Measurements from ENCODE around the gene HSPG2.
"Not testable (repeated sequence)": the region's sequence is repeated elsewhere in the genome, so short reads cannot be mapped to it uniquely, and the experiment has no call there.

The HSPG2 gene

DNA sequence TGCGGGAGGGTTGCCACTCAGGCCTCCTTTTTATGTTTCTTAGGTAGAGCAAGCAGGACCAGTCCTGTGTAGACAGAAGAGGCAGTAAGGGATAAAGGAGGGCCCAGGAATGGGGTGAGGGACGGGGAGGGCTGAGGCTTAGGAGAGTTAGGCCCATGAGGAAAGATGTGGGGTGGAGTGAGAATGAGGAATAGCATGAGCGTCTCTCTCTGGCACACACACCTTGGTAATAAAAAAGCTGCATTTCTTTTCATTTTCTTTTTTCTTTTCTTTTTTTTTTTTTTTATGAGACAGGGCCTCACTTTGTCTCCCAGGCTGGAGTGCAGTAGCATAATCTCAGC, 7.6 kb upstream of the HSPG2 start:
- Histone ChIP-seq H2AFZ (ENCODE audit: low read length) (no peak overlapping the region), H3K27ac (ENCODE audit: low read depth, low read length, poor library complexity, severe bottlenecking) (no peak overlapping the region), H3K9me2 (ENCODE audit: low read depth, low read length) (no peaks in the 10 kb centered on the region), H3K27me3 (ENCODE audit: insufficient read depth, low read length) (no peaks in the 10 kb centered on the region), H3K79me2 (ENCODE audit: insufficient read depth, low read length) (no peaks in the 10 kb centered on the region), H3K4me1 (ENCODE audit: insufficient read depth, low read length, severe bottlenecking) (no peaks in the 10 kb centered on the region), H3F3A (ENCODE audit: insufficient read depth, low read length) (no peaks in the 10 kb centered on the region), H3K9me3 (ENCODE audit: low read length) (no peaks in the 10 kb centered on the region), H4K20me1 (ENCODE audit: insufficient read depth, low read length) (no peaks in the 10 kb centered on the region), H3K9ac (ENCODE audit: low read length) (no peak overlapping the region), H3K36me3 (ENCODE audit: insufficient read depth, low read length) (no peaks in the 10 kb centered on the region), H3K4me2 (ENCODE audit: low read length) (no peak overlapping the region), H3K4me3 (ENCODE audit: low read depth, low read length, poor library complexity, severe bottlenecking) (no peak overlapping the region)
- TF ChIP-seq EZH2 (IDR thresholded peaks at IDR 0.05; ENCODE audit: borderline replicate concordance, low read length): no peak
- TF ChIP-seq, protein P1, sequence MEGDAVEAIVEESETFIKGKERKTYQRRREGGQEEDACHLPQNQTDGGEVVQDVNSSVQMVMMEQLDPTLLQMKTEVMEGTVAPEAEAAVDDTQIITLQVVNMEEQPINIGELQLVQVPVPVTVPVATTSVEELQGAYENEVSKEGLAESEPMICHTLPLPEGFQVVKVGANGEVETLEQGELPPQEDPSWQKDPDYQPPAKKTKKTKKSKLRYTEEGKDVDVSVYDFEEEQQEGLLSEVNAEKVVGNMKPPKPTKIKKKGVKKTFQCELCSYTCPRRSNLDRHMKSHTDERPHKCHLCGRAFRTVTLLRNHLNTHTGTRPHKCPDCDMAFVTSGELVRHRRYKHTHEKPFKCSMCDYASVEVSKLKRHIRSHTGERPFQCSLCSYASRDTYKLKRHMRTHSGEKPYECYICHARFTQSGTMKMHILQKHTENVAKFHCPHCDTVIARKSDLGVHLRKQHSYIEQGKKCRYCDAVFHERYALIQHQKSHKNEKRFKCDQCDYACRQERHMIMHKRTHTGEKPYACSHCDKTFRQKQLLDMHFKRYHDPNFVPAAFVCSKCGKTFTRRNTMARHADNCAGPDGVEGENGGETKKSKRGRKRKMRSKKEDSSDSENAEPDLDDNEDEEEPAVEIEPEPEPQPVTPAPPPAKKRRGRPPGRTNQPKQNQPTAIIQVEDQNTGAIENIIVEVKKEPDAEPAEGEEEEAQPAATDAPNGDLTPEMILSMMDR (IDR thresholded peaks at IDR 0.05; ENCODE audit: low read length): no peak

DNA sequence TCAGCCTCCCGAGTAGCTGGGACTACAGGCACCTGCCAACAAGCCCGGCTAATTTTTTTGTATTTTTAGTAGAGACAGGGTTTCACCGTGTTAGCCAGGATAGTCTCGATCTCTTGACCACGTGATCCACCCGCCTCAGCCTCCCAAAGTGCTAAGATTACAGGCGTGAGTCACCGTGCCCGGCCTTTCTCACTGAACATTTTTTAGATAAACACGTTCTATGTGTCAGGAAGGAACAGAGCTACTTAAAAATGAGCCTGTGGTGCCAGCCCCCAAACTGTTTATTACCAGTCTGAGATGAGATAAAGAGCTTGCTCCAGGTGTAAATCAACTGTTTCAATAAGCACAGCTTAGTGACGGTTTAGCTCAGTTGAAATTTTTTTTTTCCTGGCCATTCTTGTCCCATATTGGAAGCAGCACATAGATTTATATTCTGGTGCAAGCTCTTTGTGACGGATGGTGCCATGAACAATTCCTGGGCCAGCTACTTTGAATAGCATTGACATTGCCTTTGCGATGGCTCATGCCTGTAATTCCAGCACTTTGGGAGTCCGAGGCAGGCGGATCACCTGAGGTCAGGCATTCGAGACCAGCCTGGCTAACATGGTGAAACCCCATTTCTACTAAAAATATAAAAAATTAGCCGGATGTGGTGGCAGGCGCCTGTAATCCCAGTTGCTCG, 6.0 kb upstream of the HSPG2 start:
- not testable (repeated sequence) for H3K9me3 ChIP-seq (ENCODE audit: low read length); H3K4me2 ChIP-seq (ENCODE audit: low read length); H2AFZ ChIP-seq (ENCODE audit: low read length); H3K36me3 ChIP-seq (ENCODE audit: insufficient read depth, low read length); H3K4me1 ChIP-seq (ENCODE audit: insufficient read depth, low read length, severe bottlenecking); H3K4me3 ChIP-seq (ENCODE audit: low read depth, low read length, poor library complexity, severe bottlenecking); H4K20me1 ChIP-seq (ENCODE audit: insufficient read depth, low read length); H3K9me2 ChIP-seq (ENCODE audit: low read depth, low read length); H3K9ac ChIP-seq (ENCODE audit: low read length); H3K27me3 ChIP-seq (ENCODE audit: insufficient read depth, low read length); H3F3A ChIP-seq (ENCODE audit: insufficient read depth, low read length); H3K27ac ChIP-seq (ENCODE audit: low read depth, low read length, poor library complexity, severe bottlenecking); H3K79me2 ChIP-seq (ENCODE audit: insufficient read depth, low read length)

DNA sequence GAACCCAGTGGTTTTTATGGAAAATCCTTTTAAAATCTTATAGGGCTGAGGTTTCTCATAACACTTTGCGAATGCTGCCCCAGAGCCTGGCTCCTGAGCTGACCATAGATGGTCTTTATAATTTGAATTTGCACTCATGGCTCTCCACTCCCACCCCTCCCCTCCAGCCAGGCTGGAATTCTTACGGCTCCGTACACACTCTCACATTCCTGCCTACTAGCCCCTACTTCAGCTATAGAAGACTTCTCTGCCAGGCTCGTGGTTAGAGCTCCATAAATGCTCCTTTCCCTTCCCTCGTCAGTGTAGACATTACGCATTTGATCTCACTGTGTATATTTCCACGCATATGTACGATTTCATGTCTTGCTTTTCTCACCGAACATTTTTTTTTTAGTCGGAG, 5.4 kb upstream of the HSPG2 start:
- no peak for TF ChIP-seq EZH2 (IDR thresholded peaks at IDR 0.05; ENCODE audit: borderline replicate concordance, low read length)
- TF ChIP-seq, protein P1 (IDR thresholded peaks at IDR 0.05; ENCODE audit: low read length): no peak
- Histone ChIP-seq H3K4me3 (ENCODE audit: low read depth, low read length, poor library complexity, severe bottlenecking) (no peak overlapping the region), H3K4me1 (ENCODE audit: insufficient read depth, low read length, severe bottlenecking) (peaks cover 5% of the 10 kb centered on the region), H3K4me2 (ENCODE audit: low read length) (no peak overlapping the region), H3K9me2 (ENCODE audit: low read depth, low read length) (no peaks in the 10 kb centered on the region), H3K27ac (ENCODE audit: low read depth, low read length, poor library complexity, severe bottlenecking) (no peak overlapping the region), H3K9me3 (ENCODE audit: low read length) (no peaks in the 10 kb centered on the region), H3K79me2 (ENCODE audit: insufficient read depth, low read length) (no peaks in the 10 kb centered on the region), H3F3A (ENCODE audit: insufficient read depth, low read length) (no peaks in the 10 kb centered on the region), H4K20me1 (ENCODE audit: insufficient read depth, low read length) (no peaks in the 10 kb centered on the region), H3K27me3 (ENCODE audit: insufficient read depth, low read length) (peaks cover 7% of the 10 kb centered on the region; the same call in 1 of the 2 replicates), H3K36me3 (ENCODE audit: insufficient read depth, low read length) (no peaks in the 10 kb centered on the region), H2AFZ (ENCODE audit: low read length) (no peak overlapping the region), H3K9ac (ENCODE audit: low read length) (no peak overlapping the region)

DNA sequence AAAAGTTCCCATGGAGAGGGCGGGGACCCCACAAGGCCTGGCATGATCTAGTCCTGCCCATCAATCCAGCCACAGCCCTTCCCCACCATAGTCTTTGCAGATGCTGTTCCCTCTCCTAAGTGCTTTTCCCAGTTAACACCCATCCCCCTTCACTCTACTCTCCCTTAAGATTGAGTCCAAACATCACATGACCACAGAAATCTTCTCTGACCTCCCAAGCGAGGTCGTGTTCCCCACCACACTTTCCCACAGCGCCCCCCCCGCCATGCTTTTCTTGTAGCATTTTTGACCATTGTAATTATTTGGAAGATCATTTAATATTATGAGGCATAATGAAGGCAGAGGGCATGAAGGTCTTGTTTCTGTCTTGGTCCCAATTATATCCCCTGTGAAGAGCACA, 4.3 kb upstream of the HSPG2 start:
- Histone ChIP-seq H3K9me2 (ENCODE audit: low read depth, low read length) (no peaks in the 10 kb centered on the region), H3K27ac (ENCODE audit: low read depth, low read length, poor library complexity, severe bottlenecking) (no peak overlapping the region), H3K4me2 (ENCODE audit: low read length) (no peak overlapping the region), H3K4me1 (ENCODE audit: insufficient read depth, low read length, severe bottlenecking) (peaks cover 10% of the 10 kb centered on the region), H3F3A (ENCODE audit: insufficient read depth, low read length) (no peaks in the 10 kb centered on the region), H3K9me3 (ENCODE audit: low read length) (no peaks in the 10 kb centered on the region), H3K36me3 (ENCODE audit: insufficient read depth, low read length) (no peaks in the 10 kb centered on the region), H4K20me1 (ENCODE audit: insufficient read depth, low read length) (no peaks in the 10 kb centered on the region), H3K9ac (ENCODE audit: low read length) (no peak overlapping the region), H3K27me3 (ENCODE audit: insufficient read depth, low read length) (peaks cover 8% of the 10 kb centered on the region; the same call in 1 of the 2 replicates), H3K79me2 (ENCODE audit: insufficient read depth, low read length) (no peaks in the 10 kb centered on the region), H2AFZ (ENCODE audit: low read length) (no peak overlapping the region), H3K4me3 (ENCODE audit: low read depth, low read length, poor library complexity, severe bottlenecking) (no peak overlapping the region)
- TF ChIP-seq, protein P1 (IDR thresholded peaks at IDR 0.05; ENCODE audit: low read length): no peak
- TF ChIP-seq EZH2 (IDR thresholded peaks at IDR 0.05; ENCODE audit: borderline replicate concordance, low read length): no peak

Measured in OCI-LY1 (cell line).